Left forelimb (tissue), 1 donor: Measurements from ENCODE around the gene CRY2.
"Not testable (repeated sequence)": the region's sequence is repeated elsewhere in the genome, so short reads cannot be mapped to it uniquely, and the experiment has no call there.

Experiments
- DNase-seq: peaks from one replicate; pipeline ENCODE4 v3.0.0-alpha.2; 2018; ENCODE audit warnings: low spot score

CRY2 gene

GRCh38 chr11:45811571-45812290 lies 35.5 kb upstream of the CRY2 start:
- DNase-seq: no peak

DNA sequence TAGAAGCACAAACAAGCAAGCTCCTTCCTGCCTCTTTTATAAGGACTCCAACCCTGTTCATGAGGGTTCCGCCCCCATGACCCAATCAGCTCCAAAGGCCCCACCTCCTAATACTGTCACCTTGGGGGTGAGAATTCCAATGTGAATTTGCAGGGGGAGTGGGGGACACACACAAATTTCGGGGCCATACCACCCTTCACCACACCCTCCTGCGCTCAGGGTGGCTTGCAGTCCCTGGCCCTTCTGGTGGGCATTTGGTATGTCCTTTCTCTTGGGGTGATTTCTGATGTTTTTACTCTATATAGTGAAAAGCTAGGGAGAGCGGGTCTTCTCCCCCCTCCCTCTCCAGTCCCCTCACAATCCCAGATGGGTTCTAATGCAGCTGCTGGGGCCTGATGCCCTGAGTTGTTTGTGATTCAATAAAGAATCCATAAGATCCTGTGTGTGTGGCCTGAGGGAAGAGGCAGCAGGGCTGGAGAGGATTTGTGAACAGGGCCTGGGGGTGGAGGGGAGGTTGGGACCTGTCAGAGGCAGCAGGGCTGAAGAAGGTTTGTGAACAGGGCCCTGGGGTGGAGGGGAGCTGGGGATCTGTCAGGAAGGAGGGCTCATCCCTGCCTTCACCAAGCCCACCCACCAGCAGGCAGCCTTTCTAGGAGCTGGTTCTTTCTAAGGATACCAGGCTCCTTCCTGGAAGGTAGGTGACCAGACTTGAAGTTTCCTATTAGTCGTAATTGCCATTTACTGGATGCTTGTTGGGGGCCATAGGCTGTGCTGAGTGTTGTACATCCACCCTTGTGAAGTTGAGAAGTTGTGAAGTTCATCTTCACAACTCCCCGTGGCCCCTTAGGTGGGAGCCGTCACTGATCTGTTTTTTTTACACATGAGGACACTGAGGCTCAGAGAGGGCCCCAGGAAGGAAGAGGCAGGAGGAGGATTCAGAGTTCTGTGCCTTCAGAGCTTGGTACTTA lies 34.4 kb upstream of the CRY2 start:
- DNase-seq: no peak

DNA sequence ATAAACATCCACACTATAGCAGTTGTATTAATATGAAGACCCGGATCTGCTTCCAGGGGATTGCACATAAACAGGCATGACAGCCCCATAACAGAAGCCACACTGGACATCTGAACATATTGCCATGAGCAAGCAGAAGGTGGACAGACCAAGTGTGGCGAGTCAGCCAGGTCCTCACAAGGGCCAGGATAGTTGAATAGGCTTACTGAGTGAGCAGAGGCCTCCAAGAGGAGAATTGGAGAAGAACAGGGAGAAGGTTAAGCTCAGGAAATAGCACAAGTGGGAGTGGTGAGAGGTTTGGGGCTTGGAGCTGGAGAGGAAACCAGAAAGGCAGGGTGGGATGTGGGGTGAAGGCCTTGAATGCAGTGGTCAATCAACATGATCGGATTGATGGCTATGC lies 31.5 kb upstream of the CRY2 start:
- no peak for DNase-seq

DNA sequence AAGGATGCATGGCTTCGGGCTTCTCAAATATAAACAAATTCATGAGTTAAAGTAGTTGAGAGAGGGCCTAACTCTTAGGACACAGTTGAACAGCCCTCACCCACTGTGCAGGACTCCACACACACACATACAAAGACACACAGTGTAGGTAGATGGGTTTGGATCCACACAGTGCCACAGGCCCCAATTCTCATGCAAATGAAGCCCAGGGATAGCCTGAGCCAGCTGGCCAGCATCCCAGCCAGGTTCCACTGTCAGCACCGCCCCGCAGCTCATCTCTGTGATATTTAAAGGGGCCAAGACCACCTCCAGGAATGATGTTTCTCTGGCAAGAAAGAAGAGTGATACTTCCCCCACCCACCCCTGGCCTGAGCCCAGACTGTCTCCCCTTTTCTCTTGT lies 30.7 kb upstream of the CRY2 start:
- DNase-seq: no peak

- no peak for DNase-seq
These were observed 30.1 kb upstream of the CRY2 start for GRCh38 chr11:45817191-45817590.

GRCh38 chr11:45818961-45819605 lies 28.2 kb upstream of the CRY2 start:
- DNase-seq: no peak

- DNase-seq: no peak
These were observed 26.9 kb upstream of the CRY2 start for GRCh38 chr11:45820211-45820857.

- DNase-seq: not testable (repeated sequence)
These were observed 20.8 kb upstream of the CRY2 start for GRCh38 chr11:45826492-45826891.

GRCh38 chr11:45827123-45827522 lies 20.2 kb upstream of the CRY2 start:
- DNase-seq: no peak

- DNase-seq: no peak
These were observed 18.3 kb upstream of the CRY2 start for GRCh38 chr11:45828996-45829395.

- no peak for DNase-seq
These were observed 16.7 kb upstream of the CRY2 start for GRCh38 chr11:45830596-45830995.

DNA sequence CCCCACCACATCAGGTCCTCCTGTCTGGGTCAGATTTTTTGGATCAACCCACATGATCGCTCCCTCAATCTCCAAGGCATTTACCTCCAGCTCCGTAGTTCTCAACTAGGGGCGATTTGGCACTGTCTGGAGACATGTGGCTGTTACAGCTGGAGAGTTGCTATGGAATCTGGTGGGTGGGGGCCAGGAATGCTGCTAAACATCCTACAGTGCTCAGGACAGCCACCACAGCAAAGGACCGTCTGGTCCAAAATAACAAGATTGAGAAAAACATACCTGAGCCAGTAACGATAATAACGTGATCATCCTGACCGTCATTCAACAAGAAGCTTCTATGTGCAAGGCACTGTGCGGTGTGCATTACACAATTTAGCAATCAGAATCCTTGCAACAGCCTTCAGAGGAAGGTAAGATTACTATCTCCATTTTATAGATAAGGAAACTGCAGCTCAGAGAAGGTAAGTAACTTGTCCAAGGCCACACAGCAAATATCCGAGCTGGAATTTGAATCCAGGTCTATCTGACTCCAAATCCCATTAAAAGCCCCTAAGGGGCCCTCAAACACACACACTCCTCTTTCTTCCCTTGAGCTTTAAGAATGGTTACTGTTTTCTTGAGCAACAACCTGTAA lies 14.3 kb upstream of the CRY2 start:
- DNase-seq: no peak

- no peak for DNase-seq
These were observed 13.5 kb upstream of the CRY2 start for GRCh38 chr11:45833761-45834160.

DNA sequence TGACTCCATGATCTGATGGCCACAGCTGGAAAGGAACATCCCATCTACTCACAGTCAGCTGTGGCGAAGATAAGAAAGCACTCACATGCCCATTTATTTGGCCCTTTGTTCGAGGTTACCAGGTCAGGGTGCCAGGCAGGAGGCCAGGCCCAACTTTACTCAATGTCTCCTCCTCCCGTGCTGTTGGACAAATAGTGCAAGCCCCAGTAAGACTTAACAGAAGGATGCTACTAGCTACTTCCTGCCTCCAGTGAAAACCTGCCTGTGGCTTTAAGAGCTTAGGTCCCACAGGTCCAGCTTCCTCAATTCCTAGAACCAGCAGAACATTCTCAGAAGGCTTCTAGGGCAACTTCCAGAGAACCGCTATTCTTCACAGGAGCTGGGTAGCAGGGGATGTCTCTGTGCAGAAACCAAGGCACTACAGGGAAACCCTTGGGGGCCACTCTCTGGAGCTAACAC lies 12.9 kb upstream of the CRY2 start:
- no peak for DNase-seq

- no peak for DNase-seq
These were observed 8.1 kb upstream of the CRY2 start for GRCh38 chr11:45839204-45839603.

DNA sequence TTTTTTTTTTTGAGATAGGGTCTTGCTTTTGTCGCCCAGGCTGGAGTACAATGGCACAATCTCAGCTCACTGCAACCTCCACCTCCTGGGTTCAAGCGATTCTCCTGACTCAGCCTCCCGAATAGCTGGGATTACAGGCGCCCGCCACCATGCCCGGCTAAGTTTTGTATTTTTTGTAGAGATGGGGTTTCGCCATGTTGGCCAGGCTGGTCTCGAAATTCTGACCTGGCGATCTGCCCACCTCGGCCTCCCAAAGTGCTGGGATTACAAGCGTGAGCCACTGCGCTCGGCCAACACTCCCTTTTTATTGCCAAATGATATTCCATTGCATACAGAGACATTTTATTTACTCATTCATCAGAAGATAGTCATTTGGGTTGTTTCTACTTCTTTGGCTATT lies 7.0 kb upstream of the CRY2 start:
- not testable (repeated sequence) for DNase-seq

DNA sequence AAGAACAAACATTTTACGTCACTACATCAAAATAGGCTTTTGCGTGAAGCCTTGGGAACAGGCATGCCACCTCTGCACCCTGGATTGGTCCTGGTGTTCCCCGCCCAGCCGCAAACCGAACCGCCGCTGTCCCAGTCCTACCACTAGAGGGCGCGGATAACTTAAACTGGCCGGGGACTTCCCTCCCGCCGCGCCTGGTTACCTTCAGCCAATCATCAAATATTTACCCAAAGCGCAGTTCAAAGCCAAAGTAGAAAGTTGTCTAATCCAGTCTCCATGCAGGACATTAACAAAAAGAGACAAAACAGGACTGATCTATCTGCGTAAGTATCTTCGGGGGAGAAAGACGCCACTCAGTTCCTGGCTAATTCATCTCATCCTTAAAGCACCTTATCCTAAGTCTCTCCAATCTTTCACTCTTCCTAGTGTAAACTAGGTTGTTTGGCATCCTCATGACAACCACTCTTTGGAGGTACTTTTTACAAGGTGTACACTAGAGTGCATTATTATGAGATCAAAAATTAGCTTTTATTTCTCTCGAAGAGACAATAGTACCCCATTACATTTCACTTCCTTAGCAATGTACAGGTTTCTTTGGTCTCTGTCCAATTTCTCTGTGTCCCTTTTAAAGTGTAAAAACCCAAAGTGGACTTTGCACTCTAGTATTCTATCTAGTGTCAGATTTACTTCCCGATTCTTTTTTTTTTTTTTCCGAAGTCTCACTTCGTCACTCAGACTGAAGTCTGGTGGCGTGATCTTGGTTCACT lies 3.9 kb upstream of the CRY2 start:
- DNase-seq: peak; percentile 88

GRCh38 chr11:45844822-45845578 lies 2.3 kb upstream of the CRY2 start:
- no peak for DNase-seq

GRCh38 chr11:45846174-45846675 lies 1.1 kb upstream of the CRY2 start:
- no peak for DNase-seq

DNA sequence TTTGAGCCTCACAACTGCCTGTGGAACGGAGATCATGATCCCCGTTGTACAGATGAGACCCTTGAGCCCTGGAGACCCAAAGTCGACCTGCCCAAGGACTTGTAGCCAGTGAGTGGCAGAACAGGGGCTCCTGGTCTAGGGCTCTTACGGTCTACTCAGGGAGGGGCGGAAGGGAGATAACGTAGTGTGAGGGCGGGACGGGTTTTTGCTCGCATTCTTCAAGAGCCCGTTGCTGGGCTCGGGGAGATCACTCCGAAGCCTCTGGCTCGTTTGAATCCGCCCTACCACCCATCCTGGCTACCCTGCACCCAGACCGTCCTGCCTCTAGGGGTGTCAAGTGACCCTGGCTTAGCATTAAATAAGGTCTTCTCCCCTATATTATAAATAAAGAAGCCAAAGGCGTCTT lies 639 bp downstream of the CRY2 start:
- no peak for DNase-seq
